HuH-7.5 (cell line): ENCODE data around the gene OR2T27.
"Not testable (repeated sequence)": the region's sequence is repeated elsewhere in the genome, so short reads cannot be mapped to it uniquely, and the experiment has no call there.

Experiments
- DNase-seq: peaks from one replicate; pipeline ENCODE4 v3.0.0; 2011; ENCODE audit warnings: low spot score

Gene OR2T27

DNA sequence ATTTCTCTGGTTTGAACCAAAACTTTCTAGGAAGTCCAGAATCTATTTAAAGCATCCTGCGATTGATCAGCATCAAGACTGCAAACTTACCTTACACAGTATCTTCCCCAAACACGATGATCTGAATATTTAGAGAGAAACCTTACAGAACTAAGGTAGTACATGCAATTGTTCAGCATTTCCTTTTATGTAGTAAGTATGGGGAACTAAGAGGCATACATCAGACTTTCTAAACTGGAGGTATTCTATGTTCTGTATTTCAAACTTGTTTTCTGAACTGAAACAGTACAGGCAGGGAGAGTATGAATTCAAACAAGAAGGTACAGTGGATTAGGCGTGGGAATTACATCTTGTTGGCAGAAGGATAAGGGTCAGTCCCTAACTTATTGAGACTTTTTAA is at the start of gene OR2T27:
TSS of gene OR2T27 (minus strand) at position 175 of the 400 bp plus-strand sequence. CDS start 4,644 bp downstream, outside the sequence.
- not testable (repeated sequence) for DNase-seq

DNA sequence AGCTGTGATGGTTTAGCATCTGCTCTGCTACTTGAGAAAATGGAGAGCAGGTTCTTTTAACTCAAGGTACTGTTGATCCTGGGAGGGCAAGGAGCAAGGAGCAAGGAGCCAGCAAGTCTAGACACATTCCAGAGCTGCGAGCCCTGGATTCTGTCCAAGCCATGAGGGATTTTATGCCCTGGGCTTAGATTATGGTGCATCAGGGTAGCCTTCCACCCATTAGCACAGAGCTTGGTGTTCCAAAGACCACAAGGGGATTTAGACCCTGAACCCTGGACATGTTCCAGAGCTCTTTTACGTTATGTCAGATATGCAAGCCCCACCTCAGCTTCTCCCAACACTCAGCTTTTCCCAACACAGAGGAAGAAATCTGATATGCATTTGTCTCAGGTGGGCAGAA is 49.3 kb upstream of the OR2T27 start:
- DNase-seq, result no peak

DNA sequence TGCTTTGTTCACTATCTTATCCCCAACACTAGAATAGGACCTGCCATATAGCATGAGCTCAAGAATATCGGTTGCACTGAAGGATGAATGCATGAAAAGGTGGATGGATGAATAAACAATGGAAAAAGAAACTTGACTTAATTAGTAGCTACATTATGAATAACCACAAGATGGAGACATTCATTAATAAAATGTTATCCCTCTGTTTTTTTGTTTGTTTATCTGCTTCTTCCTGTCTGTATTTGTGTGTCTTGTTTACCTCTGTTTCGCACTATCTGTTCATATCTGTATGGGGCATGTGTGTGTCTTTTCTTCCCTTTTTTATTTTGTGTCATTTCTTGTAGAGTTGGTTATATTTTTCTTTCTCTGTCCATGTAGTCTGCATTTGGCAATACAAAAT is 48.3 kb upstream of the OR2T27 start:
- no peak for DNase-seq

DNA sequence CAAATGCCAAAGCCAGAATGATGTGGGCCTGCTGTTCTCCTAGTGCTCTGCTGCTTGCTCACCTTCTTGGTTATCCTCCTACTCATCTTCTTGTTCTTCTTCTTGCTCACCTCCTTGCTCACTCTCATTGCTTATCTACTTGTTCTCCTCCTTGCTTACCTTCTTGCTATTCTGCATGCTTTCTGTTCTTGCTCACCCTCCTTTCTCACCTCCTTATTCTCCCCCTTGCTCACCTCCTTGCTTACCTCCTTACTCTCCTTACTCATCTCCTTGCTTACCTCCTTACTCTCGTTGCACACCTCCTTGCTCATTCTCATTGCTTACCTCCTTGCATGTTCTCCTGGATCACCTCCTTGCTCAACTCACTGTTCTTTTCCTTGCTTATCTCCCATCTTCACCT is 47.4 kb upstream of the OR2T27 start, which contains the start of gene OR14I1:
TSS of gene OR14I1 (minus strand) at position 53 of the 400 bp plus-strand sequence.
- no peak for DNase-seq

DNA sequence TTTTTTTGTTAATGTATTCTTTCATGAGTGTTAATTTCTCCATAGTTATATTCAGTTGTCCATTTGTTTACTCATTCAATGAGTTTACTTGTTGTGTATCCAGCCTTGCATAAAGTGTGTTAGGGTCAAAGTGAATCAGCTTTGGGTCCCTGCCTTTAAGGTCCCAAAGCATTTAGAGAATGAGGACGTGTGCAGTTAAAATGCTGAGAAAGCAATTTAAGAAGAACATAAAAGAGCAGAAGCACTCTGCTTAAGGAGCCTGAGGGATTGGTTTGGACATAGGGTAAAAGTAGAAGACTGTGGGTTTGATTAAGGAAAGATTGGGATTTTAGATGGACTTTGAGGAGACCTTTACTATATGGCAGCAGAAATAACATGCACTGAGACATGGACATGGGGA is 43.8 kb upstream of the OR2T27 start:
- DNase-seq, result no peak

DNA sequence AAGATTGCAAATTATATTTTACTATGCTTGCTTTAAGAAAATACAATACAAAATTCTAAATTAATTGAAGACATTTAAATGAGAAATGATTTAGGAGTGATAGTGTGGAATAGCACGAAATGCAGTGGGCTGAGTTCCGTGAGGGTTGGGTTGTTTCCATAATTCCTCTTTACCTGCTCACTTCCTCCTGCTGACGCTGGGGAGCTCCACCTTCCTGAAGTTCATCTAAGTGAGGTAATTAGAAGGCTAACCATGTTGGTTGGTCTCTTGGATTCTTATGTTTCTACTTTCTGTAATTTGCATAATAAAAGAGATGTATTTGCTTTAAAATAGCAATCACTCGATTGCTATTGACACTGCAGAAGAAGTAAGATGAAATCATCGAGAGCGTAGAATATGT is 42.6 kb upstream of the OR2T27 start:
- no peak for DNase-seq

DNA sequence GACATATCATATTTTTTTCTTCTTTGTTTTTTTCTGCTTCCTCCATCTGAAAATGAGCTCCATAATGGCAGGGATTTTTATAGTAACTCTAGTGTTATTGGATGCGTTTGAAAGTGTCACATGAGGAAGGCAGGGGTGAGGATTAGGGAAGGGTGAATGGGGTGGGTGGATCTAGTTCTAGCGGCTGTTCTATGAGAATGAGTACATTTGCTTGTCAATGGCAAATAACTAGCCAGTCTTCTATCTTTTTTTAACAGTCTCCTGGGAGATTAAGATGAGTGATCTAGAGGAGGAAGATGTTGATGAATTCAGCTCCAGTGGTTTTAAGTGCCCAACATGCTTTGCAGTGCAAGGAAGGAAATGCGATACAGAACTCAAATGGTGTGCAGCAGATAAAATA is 41.4 kb upstream of the OR2T27 start:
- no peak for DNase-seq

GRCh38 chr1:248696261-248696660 is 40.9 kb upstream of the OR2T27 start:
- DNase-seq, result peak; percentile 18

- no peak for DNase-seq
These were observed 40.3 kb upstream of the OR2T27 start for GRCh38 chr1:248695451-248696132.

DNA sequence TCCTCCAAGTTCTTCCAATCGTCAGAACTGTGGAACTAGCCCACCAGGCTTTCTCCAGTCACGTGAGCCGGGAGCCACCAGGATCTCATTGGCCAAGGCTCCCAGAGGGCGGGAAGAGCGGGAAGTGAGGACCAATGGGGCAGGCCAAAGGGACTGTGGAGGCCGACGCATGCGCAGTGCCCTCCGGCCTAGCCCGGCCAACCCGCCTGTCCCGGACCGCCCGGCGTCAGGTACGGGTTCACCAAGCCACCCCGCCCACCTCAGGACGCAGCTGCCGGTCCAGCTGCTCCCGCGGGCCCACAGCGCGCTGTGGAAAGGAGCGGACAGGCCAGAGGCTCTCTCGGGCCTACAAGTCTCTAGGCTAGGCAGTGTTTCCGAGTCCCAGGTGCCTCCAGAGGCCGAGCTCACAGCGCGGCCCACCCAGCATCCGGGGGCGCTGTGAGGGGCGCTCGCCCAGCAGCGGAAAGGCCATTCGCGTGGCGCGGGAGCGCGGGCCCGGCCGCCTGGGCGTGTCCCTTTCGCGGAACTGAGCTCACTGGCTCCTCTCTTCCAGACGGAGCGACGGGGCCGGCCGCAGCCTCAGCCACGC is 36.3 kb upstream of the OR2T27 start:
- DNase-seq, result no peak

DNA sequence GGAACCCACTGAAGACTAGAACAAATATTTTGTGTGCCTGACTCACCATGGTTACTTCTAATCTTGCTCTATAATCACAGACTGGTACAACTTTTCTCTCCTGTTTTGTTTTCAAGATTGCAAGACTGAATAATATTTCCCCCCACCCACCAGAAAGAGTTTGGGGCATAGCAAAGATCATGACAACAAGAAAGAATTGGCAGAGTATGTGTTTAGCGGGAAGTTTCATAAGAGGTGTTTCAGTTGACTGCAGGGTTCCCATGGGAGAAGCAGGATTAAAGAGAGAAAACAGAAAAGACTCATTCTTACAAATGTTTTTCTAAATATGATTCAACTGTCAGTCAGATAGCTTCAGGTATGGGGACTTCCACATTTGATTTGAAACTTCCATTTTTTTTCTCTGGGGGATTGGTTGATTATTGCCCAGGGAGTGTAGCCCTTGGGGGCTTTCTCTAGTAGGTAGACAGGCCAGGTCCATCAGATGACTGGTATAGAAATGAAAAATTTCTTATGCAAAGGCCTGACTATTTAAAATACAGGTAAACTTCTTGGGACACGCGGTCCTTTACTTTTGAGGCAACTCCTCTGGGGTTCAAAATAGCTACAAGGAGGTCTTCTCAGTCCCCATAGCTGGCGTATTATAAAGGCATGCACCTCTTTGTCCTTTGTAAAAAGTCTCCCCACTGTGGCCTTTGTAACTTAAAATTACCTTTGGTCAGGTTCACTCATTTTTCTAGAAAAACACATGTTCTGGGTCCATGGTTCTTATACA is 33.4 kb upstream of the OR2T27 start:
- no peak for DNase-seq

- no peak for DNase-seq
These were observed 31.5 kb upstream of the OR2T27 start for GRCh38 chr1:248686815-248687214.

GRCh38 chr1:248681651-248682050 is 26.3 kb upstream of the OR2T27 start:
- DNase-seq, result no peak

DNA sequence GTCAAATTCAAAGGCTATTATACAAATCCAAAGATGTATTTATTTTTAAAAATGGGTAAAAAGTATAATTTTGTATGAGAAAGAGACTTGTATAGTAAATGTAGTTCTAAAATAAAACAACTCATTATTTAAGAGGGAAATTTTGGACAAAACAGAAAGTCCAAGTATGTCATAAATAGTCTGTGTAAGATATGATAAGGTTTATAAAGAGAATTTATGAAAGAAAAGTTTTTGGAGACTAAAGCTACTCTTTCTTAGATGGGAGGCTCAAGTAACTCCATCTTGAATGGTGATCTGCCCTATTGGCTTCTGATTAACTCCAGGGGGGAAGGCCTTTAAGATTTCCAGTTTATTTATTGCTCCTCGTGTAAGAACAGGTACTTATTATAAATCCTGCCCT is 14.7 kb upstream of the OR2T27 start:
- no peak for DNase-seq

- DNase-seq, result not testable (repeated sequence)
These were observed 8.4 kb upstream of the OR2T27 start for GRCh38 chr1:248663453-248664328.

DNA sequence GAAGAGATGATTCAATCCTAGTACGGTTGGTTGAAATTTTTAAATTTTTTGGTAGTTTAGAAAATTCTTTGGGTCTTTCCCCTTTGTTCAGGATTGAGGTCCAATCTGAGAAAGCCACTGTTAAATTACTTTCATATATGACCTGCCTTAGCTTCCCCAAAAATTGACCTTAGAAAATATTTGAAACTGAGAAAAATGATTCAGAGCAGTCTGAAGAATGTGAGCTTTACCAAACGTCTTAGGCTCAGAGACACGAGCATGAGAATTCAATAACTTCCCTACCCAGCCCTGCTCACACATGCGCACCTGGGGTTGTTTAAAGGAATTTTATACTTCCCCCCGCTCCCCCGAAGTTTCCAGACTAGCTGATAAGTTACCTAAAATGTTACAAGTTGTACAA is 1.5 kb upstream of the OR2T27 start:
- not testable (repeated sequence) for DNase-seq

GRCh38 chr1:248648770-248649536 is 6.4 kb downstream of the OR2T27 start:
- DNase-seq, result not testable (repeated sequence)

DNA sequence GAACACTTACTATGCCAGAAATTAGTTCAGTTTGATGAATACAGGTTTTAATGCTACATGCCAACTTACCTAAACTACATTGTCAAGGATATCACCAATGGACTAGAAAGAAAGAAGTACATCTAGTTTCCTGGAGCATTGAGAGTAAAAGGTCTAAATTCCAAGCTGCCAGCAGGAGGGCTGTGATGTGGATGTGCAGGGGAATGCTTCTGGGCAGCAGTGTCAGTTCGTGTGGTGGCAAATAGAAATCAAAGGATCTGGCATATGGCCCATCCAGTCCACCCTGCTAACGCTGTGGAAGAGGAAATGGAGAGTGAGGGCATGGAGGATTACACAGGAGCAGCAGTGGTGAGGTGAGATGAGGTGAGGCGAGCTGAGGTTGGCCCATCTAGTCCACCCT is 10.2 kb downstream of the OR2T27 start, which contains the start of gene OR2T35:
TSS of gene OR2T35 (minus strand) at position 101 of the 400 bp plus-strand sequence. CDS start 6,020 bp downstream, outside the sequence.
- DNase-seq, result not testable (repeated sequence)

- DNase-seq, result not testable (repeated sequence)
These were observed 12.2 kb downstream of the OR2T27 start for GRCh38 chr1:248642971-248643651.

GRCh38 chr1:248641583-248641982 is 13.7 kb downstream of the OR2T27 start:
- not testable (repeated sequence) for DNase-seq
